NCI-H524 (cell line): ENCODE data around the gene ZSCAN30.

Experiments used
- DNase-seq, 2 experiments: peaks; one replicate each; lab custom pipeline; 2025; lab: John Stamatoyannopoulos, UW

Gene ZSCAN30

DNA sequence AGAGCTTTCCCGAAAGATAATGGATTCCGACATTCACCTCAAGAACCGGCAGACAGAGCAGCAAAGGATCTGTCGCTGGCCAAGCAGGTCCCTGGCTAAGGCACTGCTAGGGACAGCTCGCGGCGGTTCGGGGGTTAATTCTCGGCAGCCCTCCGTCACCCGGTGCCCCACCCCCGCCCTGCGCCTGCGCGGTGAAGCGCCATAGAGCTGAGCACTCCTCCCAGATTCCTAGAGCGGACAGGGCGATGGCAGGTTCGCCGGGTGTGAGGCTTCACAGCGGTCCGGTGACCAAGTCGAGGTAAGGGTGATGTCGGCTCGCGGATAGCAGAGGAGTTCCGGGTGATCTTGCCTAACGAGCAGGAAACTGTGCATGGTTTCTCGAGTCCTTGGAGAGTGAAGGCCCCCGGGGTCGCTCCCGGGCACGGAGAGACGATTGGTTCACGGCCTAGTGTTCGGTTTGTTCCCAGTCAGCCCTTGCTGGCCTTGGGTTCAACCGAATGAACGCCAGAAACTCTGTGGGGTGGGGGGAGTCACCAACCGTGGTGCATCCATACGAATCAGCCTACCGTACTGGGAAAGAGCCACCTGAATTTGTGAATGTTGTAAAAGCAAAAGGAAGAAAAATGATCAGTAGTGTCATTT is at the start of gene ZSCAN30:
Gene ZSCAN30 (minus strand): TSS at position 136 of the 642 bp plus-strand sequence. CDS start 25,877 bp downstream, outside the sequence.
- DNase-seq, result peak; percentile 90 to 91

GRCh38 chr18:35337286-35337685 is 47.3 kb upstream of the ZSCAN30 start:
- no peak for DNase-seq

DNA sequence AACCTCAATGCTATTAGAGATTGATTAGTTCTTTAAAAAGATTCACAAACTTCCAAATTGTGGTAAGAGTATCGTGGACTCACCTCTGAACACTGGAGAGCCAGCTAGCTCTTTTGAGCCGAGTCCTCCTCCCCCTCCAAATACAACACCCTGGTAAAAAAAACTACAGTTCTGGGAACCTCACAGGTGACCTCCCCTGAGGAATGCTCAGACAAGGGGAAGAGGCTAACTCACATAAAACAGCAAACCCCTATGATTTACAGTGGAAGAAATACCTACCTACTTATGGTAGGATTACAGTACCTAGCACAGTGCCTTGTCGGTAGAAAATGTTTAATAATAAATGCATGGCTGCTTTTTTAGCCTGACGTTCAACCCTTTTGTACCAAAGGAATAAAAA is 45.8 kb upstream of the ZSCAN30 start:
- peak in 1 of 2 experiments; percentile 73 for DNase-seq

- DNase-seq, result no peak
Observed at GRCh38 chr18:35334821-35335220, 44.8 kb upstream of the ZSCAN30 start.

- DNase-seq, result peak in 1 of 2 experiments; percentile 4
Observed at GRCh38 chr18:35334212-35334611, 44.2 kb upstream of the ZSCAN30 start.

- no peak for DNase-seq
Observed at GRCh38 chr18:35331367-35332087, 41.5 kb upstream of the ZSCAN30 start.

DNA sequence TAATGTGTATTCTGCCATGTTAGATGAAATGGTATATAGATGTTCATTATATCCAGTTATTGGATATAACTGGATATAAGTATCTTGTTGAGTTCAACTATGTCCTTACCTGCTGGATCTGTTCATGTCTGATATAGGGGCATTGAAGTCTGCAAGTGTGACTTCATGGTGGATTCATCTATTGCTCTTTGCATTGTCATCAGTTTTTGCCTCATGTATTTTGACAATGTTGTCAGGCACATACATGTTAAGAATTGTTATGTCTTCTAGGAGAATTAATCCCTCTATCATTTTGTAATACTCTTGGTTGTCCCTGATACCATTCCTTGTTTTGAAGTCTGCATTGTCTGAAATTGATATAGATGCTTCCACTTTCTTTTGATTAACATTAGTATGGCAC is 38.8 kb upstream of the ZSCAN30 start:
- DNase-seq, result no peak

DNA sequence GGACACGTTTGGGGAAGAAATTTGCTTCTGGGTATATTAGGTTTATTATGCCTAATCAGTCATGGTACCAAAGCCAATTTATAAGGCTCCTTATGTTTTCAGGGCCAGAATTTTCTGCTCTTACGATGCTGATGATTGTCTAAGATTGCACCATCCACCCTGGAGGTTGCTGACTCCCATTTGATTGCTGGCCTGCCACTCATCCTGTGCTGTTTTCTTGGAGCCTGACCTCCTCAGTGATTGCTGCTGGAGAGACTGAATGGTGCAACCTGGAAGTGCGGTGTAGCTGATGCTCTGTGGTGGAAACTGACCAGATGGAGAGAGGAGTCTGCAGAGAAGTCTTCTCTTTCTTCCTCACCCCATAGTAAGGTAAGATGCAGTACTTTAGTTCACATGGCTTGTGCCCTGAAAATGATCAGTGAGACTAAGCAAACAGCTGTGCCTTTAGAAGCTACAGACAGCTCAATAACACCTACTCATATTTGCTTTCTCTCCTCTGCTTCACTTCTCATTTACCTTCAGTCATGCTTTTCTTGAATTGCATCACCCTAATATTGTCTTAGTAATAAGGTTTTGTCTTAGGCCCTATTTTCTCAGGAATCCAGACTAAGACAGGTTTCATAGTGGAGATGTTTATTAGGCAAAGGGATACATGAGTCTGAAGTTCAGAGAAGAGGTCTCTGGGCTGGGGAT is 36.8 kb upstream of the ZSCAN30 start:
- no peak for DNase-seq

DNA sequence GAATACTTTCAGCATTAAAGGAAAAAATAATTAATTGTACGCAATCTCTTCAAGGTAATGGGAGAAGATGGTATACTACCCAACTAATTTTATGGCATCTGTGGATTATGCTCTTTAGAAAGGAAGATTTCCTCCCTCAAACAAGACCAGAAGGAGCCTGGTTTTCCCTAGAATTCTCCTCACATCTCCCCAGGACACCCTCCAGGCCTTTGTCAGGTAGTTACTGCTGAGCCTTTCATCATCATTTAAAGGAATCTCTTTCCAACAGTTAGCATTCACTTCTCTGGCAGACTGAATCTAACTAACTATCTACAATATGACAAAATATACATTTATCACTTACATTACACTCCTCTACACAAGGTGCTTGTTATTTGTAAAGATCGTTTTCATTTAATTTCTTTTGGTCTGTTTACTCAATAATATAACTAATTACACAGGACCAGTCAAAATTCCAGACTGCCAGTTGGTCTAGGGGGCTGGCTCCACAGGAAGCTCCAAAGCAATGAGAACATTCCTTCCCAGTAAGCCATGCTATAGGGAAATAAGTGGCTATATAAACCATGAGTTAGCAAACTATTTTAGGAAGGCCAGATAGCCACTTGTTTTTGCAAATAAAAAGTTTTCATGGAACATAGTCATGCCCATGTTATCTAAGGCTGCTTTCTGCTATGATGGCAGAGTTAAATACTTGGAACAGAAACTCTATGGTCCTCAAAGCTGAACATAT is 35.1 kb upstream of the ZSCAN30 start:
- DNase-seq, result no peak

DNA sequence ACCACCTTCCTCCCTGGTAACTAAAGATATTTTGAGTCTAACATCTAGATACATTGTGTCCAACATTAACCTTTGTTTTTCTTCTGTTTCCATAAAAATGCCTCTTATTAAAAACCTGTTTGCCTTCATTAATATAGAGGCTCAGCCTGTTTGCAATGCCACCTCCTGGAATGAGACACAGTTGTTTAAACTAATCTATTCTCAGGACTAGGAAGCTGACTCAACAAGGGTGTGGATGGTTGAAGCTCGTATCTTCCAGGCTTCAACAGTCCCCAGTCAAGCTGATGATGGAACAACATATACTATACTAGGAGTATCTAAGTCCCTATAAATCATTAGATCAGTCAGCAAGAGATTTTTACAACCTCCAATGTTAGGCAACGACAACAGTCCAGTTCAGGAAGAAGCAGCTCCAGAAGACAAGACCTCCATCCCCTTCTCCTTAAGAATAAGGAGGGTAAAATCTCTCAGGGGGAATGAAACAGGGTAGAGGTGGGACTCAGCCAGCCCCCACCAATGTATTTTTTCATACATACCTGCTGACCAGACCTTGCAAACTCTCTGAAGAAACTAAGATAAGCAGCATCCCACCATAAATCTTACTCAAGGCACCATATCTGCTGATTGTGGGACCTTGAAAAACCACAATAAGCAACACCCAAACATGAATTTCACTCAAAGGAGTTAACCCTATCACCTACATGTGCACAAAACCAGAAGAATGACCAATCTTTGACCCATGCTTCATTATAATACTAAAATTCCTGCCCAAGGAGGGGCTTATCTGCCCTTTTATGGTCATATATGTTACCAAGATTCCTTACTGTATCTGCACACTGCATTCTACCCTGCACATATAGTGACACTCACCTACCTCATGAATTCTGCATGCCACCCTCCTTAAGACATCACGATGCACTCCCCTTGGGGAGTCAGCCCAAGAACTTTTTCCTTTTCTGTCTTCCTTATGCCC is 32.7 kb upstream of the ZSCAN30 start:
- no peak for DNase-seq

DNA sequence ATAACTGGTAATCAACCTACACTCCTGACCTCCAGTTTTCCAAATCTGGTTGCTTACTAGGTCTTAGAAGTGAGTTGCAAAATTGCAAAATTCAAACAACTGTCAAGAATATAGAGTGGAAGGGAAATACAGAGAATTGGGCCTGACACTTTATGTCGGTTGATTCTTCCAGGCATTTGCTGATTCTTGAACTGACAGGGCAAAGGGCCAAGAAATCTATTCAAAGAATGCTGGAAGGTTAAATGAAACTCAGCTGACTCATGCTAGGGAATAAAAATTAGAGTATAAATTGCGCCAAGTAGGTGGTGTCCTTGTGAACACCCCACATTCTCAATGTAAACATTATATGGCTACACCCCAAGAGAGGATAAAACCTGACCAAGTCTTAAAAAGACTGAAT is 21.5 kb upstream of the ZSCAN30 start:
- no peak for DNase-seq

- no peak for DNase-seq
Observed at GRCh38 chr18:35306588-35307250, 16.7 kb upstream of the ZSCAN30 start.

GRCh38 chr18:35303610-35304009 is 13.6 kb upstream of the ZSCAN30 start:
- no peak for DNase-seq

- no peak for DNase-seq
Observed at GRCh38 chr18:35296060-35296459, 6.0 kb upstream of the ZSCAN30 start.

DNA sequence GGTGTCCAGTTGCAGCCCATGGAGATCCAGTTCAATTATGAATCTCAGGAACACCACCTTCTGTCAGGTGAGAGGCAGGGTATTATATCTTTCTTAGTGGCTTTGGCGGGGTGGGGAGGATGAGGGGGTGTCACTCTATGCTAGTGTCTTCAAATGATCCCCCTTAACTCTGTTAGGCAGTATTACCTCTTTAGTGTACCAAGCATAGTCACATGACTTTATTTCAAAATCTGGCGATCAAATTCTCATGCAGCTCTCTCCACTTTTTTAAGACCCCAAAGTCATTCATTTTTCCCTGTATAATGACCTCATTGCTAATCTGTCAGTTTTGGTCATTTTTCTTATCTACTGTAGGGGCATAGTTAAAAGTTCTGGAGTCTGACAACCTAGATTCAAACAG is 1.1 kb upstream of the ZSCAN30 start:
- no peak for DNase-seq

GRCh38 chr18:35289727-35290093 is 319 bp downstream of the ZSCAN30 start:
- DNase-seq, result no peak

- peak in 1 of 2 experiments; percentile 20 for DNase-seq
Observed at GRCh38 chr18:35289293-35289692, 736 bp downstream of the ZSCAN30 start.

DNA sequence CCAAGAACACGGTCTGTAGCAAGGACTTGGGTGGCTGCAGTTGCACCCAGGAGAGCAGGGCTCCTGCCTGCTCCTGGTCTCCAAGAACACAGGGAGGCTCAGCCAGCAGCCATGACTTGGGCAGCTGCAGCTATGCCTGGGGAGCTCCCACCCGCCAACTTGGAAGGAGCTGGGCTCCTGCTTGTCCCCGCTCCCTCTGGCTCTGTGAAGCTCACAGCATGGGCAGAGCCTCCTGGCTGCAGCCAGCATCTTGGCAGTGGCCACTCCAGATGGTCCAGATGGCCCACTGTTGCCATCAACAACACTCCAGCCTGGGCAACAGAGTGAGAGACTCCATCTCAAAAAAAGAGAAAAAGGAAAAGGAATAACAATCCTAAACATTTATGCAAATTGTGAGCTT is 5.2 kb downstream of the ZSCAN30 start:
- peak; percentile 16 to 38 for DNase-seq

- DNase-seq, result no peak
Observed at GRCh38 chr18:35283923-35284794, 5.9 kb downstream of the ZSCAN30 start.

DNA sequence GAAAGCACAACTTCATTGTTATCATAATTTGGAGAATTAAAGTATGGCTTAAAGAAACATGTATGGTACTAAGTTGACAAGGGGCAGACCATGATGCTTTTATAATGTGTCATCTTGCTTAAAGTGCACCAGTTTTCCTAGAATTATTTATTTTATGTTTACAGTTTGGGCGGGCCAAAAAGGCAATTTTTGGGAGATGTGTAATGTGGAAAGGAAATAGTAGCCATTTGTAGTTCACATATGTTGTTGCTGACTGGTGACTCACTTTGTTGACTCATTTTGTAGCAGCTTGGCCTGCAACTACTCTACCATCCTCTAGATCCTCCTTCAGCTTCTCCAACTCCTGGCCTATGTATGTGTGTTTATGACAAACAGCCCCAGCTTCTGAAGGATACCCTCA is 7.7 kb downstream of the ZSCAN30 start:
- DNase-seq, result no peak
